Ovary (tissue), 9 donors: ENCODE data around the gene LAMTOR1. TPM values are rescaled to one million over a fixed set of nuclear protein-coding genes. Genes with fewer than 3 reads are reported as not detected.

Experiments used
- DNase-seq, 5 donors: peaks; one replicate each; pipeline ENCODE4 v3.0.0-alpha.2; 2019 to 2020
- H3K27ac ChIP-seq, 2 donors: fragments of 200-600 bp; one replicate each; pipeline versions ENCODE4 v1.5.1 to v1.8.0; 2019 to 2022
- H3K27me3 ChIP-seq: fragments of 200-600 bp; one replicate; pipeline ENCODE4 v1.8.0; 2022
- H3K36me3 ChIP-seq: fragments of 200-600 bp; sonication (generic); one replicate; pipeline ENCODE4 v1.5.1; 2019
- H3K4me1 ChIP-seq: one replicate; pipeline ENCODE4 v1.8.1; 2013; ENCODE audit warnings: mild to moderate bottlenecking, moderate library complexity; ENCODE audit not compliant: insufficient read depth
- H3K4me3 ChIP-seq: fragments of 200-600 bp; sonication (generic); one replicate; pipeline ENCODE4 v1.5.1; 2017
- H3K9me3 ChIP-seq, 2 donors: fragments of 200-600 bp in 1 of 2; sonication (generic) in 1 of 2; one replicate each; pipeline versions ENCODE4 v1.5.1 to v1.8.1; 2013 to 2019; ENCODE audit warnings: mild to moderate bottlenecking in 1 of 2, moderate library complexity in 1 of 2
- CTCF ChIP-seq, 3 donors: fragments of 450-650 bp in 2 of 3; fragments of 200-600 bp in 1 of 3; IDR thresholded peaks; one replicate each; pipeline versions ENCODE4 v1.5.1 to v1.8.0; 2016 to 2022; ENCODE audit warnings: antibody characterized with exemption in 3 of 3, mild to moderate bottlenecking in 1 of 3
- EP300 ChIP-seq: sonication (generic); formaldehyde crosslinking; IDR thresholded peaks from one replicate; pipeline ENCODE4 v1.6.1; 2017; ENCODE audit warnings: antibody characterized with exemption
- POLR2A ChIP-seq: fragments of 450-650 bp; IDR thresholded peaks from one replicate; pipeline ENCODE4 v1.6.1; 2017; ENCODE audit warnings: antibody characterized with exemption, mild to moderate bottlenecking, moderate library complexity
- WGBS, 3 donors: extraction: QIAGEN DNeasy Blood & Tissue Kit in 1 of 3; methylation state at CpG; one replicate each; pipeline versions ENCODE4 v1.1.5 to v1.1.7; 2013 to 2017; 5-methylcytosine and 5-hydroxymethylcytosine counted together
- intact Hi-C, 4 donors: fragments of 100-400 bp; cut with DNase I; formaldehyde crosslinking; loops; one replicate each; pipeline versions ENCODE4 v1.11.0 to v1.15.1; 2022 to 2023
- polyA plus RNA-seq, 2 donors: library from polyadenylated mRNA; stranded (reverse); fragments of 200-250 nt in 1 of 2; fragments of 350-450 nt in 1 of 2; fragmentation: Illumina TruSeq in 1 of 2; extraction: RNeasy Lipid Tissue Mini Kit (QIAGEN cat#74804) in 1 of 2; gene quantifications; one replicate each; pipeline ENCODE4 v1.2.3, GENCODE V29; 2013 to 2014
- total RNA-seq, 7 donors: library from RNA; depleted of rRNA in 2 of 7; stranded (reverse); fragments of >200 nt in 2 of 7; fragmentation: NEBNext Ultra II Directional in 3 of 7; extraction: Animal tissue kit (Norgen Biotek cat#: 25700) in 3 of 7; gene quantifications; one replicate each; pipeline versions ENCODE4 v1.1.0 to v1.2.4, GENCODE V29; 2016 to 2023
- donor health status: DM: no; HTN: no; CAD: no; lungs with moderate emphysema.
- donor health status: DM: no; HTN: no; CAD: no.
- donor health status: Bipolar disorder and iron deficiency.
- donor health status: DM: yes; HTN: yes; CAD: no.
- donor health status: DM: no; HTN: no; CAD: no.
- donor health status: DM: yes; HTN: yes; CAD: no.

The LAMTOR1 gene
- total and polyA plus RNA-seq, 9 donors, result 64.0 to 118 (median 75.1) TPM

- Histone ChIP-seq H3K27ac (no peak overlapping the region), H3K36me3 (no peaks in the 10 kb centered on the region), H3K4me1 (no peaks in the 10 kb centered on the region), H3K27me3 (no peaks in the 10 kb centered on the region), H3K9me3 (no peaks in the 10 kb centered on the region), H3K4me3 (no peak overlapping the region)
- 63 to 69% (median 64%) methylated on average over 3 of the region's 3 CpGs for WGBS, 3 donors
- TF ChIP-seq EP300 (no peak), CTCF (IDR thresholded peaks at IDR 0.05) (no peak), POLR2A (no peak)
- no peak for DNase-seq
- intact Hi-C loops, result no loop called here
Measured at GRCh38 chr11:72141066-72141465, 38.0 kb upstream of the LAMTOR1 start.

DNA sequence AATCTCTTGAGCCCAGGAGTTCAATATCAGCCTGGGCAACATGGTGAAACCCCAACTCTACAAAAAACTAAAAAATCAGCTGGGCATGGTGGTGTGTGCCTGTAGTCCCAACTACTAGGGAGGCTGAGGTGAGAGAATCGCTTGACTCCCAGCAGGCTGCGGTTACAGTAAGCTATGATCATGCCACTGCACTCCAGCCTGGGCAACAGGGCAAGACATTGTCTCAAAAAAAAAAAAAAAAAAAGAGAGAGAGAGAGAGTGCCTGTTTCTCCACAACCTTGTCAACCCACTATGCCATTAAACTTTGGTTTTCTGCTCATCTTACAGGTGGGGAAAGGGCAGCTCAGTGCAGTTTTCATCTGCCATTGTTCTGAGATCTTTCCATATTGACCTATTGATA, 37.6 kb upstream of the LAMTOR1 start:
- no peaks in the 10 kb centered on the region for H3K9me3 ChIP-seq
- no peak overlapping the region for H3K27ac ChIP-seq
- no peak for DNase-seq
- H3K27me3 ChIP-seq, result no peaks in the 10 kb centered on the region
- WGBS, 3 donors, result 88 to 100% (median 91%) methylated on average over 2 of the region's 2 CpGs
- H3K4me3 ChIP-seq, result no peak overlapping the region
- no peaks in the 10 kb centered on the region for H3K4me1 ChIP-seq
- intact Hi-C loops, result no loop called here
- no peaks in the 10 kb centered on the region for H3K36me3 ChIP-seq
- TF ChIP-seq POLR2A (no peak), EP300 (no peak), CTCF (IDR thresholded peaks at IDR 0.05) (no peak)

- Histone ChIP-seq H3K4me1 (no peaks in the 10 kb centered on the region), H3K36me3 (no peaks in the 10 kb centered on the region), H3K4me3 (no peak overlapping the region), H3K27ac (no peak overlapping the region), H3K27me3 (no peaks in the 10 kb centered on the region), H3K9me3 (no peaks in the 10 kb centered on the region)
- 71 to 76% (median 71%) methylated on average over 11 of the region's 11 CpGs for WGBS, 3 donors
- no peak for DNase-seq
- intact Hi-C loops, result loop anchor here in 1 of 4 donors (10.0 kb wide), 1 partner anchor 165 kb away; no protein-coding TSS in a partner anchor
- no peak for TF ChIP-seq EP300
- no peak for TF ChIP-seq POLR2A
- TF ChIP-seq CTCF (IDR thresholded peaks at IDR 0.05), result no peak
Measured at GRCh38 chr11:72139500-72139899, 36.4 kb upstream of the LAMTOR1 start.

DNA sequence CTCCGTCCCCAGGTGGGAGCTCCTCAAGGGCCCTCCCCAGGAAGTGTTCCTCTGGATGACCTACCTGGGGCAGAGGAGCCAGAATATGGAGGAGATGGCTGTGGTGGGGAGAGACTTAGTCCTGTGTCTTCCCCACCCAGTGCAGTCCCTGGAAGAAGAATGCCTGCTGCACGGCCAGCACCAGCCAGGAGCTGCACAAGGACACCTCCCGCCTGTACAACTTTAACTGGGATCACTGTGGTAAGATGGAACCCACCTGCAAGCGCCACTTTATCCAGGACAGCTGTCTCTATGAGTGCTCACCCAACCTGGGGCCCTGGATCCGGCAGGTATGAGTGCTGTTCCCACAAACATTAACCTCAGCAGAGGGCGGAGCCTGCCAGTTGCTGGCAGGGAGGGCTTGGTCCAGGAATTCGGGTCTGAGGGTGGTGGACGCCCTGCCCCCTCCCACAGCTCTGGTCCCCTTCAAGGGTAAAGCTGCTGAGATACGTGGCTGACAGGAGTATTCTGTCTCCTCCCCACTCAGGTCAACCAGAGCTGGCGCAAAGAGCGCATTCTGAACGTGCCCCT, 35.8 kb upstream of the LAMTOR1 start:
- Histone ChIP-seq H3K4me1 (no peaks in the 10 kb centered on the region), H3K36me3 (no peaks in the 10 kb centered on the region), H3K27ac (no peak overlapping the region), H3K9me3 (no peaks in the 10 kb centered on the region), H3K27me3 (no peaks in the 10 kb centered on the region), H3K4me3 (no peak overlapping the region)
- intact Hi-C loops, result loop anchor here in 1 of 4 donors (10.0 kb wide), 1 partner anchor 164 kb away; no protein-coding TSS in a partner anchor
- no peak for DNase-seq
- TF ChIP-seq EP300 (no peak), CTCF (IDR thresholded peaks at IDR 0.05) (no peak), POLR2A (no peak)
- 64 to 68% (median 67%) methylated on average over 12 of the region's 12 CpGs for whole genome bisulfite sequencing, 3 donors
